CD14-positive monocyte (primary cell): ENCODE data around the gene TRIM42. TPM values are rescaled to one million over a fixed set of nuclear protein-coding genes. Genes with fewer than 3 reads are reported as not detected.

ENCODE experiments used
- DNase-seq, 3 donors: peaks; one replicate each; pipeline ENCODE4 v3.0.0-alpha.2; 2011 to 2022
- H2AFZ ChIP-seq: 2 replicates; pipeline ENCODE4 v1.6.0; 2012; ENCODE audit warnings: mild to moderate bottlenecking, low read depth, low read length, inconsistent platforms; ENCODE audit not compliant: insufficient read depth, poor library complexity, severe bottlenecking
- H3K27ac ChIP-seq, 2 donors: 1 replicate in 1 of 2; 2 replicates in 1 of 2; pipeline ENCODE4 v1.5.1; 2012 to 2013; ENCODE audit warnings: low read length in 2 of 2, control low read depth in 1 of 2, inconsistent platforms in 1 of 2, low read depth in 1 of 2, mild to moderate bottlenecking in 1 of 2
- H3K27me3 ChIP-seq, 2 donors: one replicate each; pipeline versions ENCODE4 v1.6.0 to v1.6.1; 2011 to 2013; ENCODE audit warnings: low read length in 2 of 2; ENCODE audit not compliant: control insufficient read depth in 2 of 2, insufficient read depth in 2 of 2
- H3K36me3 ChIP-seq, 2 donors: replicated peaks in 1 of 2; 1 replicate in 1 of 2; 2 replicates in 1 of 2; pipeline versions ENCODE4 v1.5.1 to v1.6.1; 2012 to 2013; ENCODE audit warnings: low read length in 2 of 2, control low read depth in 1 of 2, inconsistent platforms in 1 of 2, mild to moderate bottlenecking in 1 of 2; ENCODE audit not compliant: insufficient read depth in 2 of 2, control insufficient read depth in 1 of 2
- H3K4me1 ChIP-seq, 2 donors: 1 replicate in 1 of 2; 2 replicates in 1 of 2; pipeline versions ENCODE4 v1.5.1 to v1.6.1; 2012 to 2013; ENCODE audit warnings: low read length in 2 of 2, control low read depth in 1 of 2, inconsistent platforms in 1 of 2, mild to moderate bottlenecking in 1 of 2, moderate library complexity in 1 of 2; ENCODE audit not compliant: insufficient read depth in 2 of 2, control insufficient read depth in 1 of 2
- H3K4me2 ChIP-seq: replicated peaks from 2 replicates; pipeline ENCODE3; 2012; ENCODE audit warnings: low read length, moderate library complexity, mild to moderate bottlenecking; ENCODE audit not compliant: poor library complexity, severe bottlenecking; ENCODE audit errors: extremely low read depth
- H3K4me3 ChIP-seq, 3 experiments: fragments of 200-600 bp in 1 of 3; sonication (generic) in 1 of 3; replicated peaks in 1 of 3; 1 replicate in 2 of 3; 2 replicates in 1 of 3; pipeline ENCODE4 v1.5.1; 2011 to 2013; ENCODE audit warnings: low read length in 3 of 3, mild to moderate bottlenecking in 3 of 3, control low read depth in 2 of 3, low read depth in 2 of 3, inconsistent platforms in 1 of 3, moderate library complexity in 1 of 3
- H3K79me2 ChIP-seq: 2 replicates; pipeline ENCODE4 v1.6.0; 2012; ENCODE audit warnings: mild to moderate bottlenecking, control low read depth, inconsistent platforms, low read length, moderate library complexity; ENCODE audit not compliant: insufficient read depth
- H3K9ac ChIP-seq: 2 replicates; pipeline ENCODE4 v1.6.0; 2017; ENCODE audit warnings: low read length, mild to moderate bottlenecking; ENCODE audit not compliant: insufficient read depth, poor library complexity, severe bottlenecking
- H3K9me3 ChIP-seq, 2 donors: replicated peaks in 1 of 2; 1 replicate in 1 of 2; 2 replicates in 1 of 2; pipeline versions ENCODE4 v1.5.1 to v1.6.1; 2012 to 2013; ENCODE audit warnings: low read length in 2 of 2, control low read depth in 1 of 2; ENCODE audit not compliant: control insufficient read depth in 1 of 2, insufficient read depth in 1 of 2
- H4K20me1 ChIP-seq: 2 replicates; pipeline ENCODE4 v1.6.0; 2012; ENCODE audit warnings: mild to moderate bottlenecking, low read length, control low read depth, moderate library complexity; ENCODE audit not compliant: insufficient read depth
- H3K27ac Mint-ChIP-seq, 7 donors: one replicate each; pipeline ENCODE4 v1.8.0; 2020; ENCODE audit warnings: mild to moderate bottlenecking in 7 of 7, mixed read lengths in 7 of 7, moderate library complexity in 6 of 7, inconsistent platforms in 2 of 7
- H3K27me3 Mint-ChIP-seq, 3 donors: one replicate each; pipeline ENCODE4 v1.8.0; 2021 to 2022; ENCODE audit warnings: low read depth in 3 of 3, mild to moderate bottlenecking in 3 of 3, mixed read lengths in 3 of 3, moderate library complexity in 3 of 3, inconsistent platforms in 1 of 3
- H3K36me3 Mint-ChIP-seq, 2 donors: one replicate each; pipeline ENCODE4 v1.8.0; 2020; ENCODE audit warnings: mixed read lengths in 2 of 2, inconsistent platforms in 1 of 2, mild to moderate bottlenecking in 1 of 2
- H3K4me1 Mint-ChIP-seq: one replicate; pipeline ENCODE4 v1.8.0; 2020; ENCODE audit warnings: mild to moderate bottlenecking, mixed read lengths
- H3K4me3 Mint-ChIP-seq, 2 donors: one replicate each; pipeline ENCODE4 v1.8.0; 2020; ENCODE audit warnings: mild to moderate bottlenecking in 2 of 2, mixed read lengths in 2 of 2, moderate library complexity in 1 of 2
- H3K9me3 Mint-ChIP-seq, 7 donors: one replicate each; pipeline ENCODE4 v1.8.0; 2020 to 2022; ENCODE audit warnings: mixed read lengths in 7 of 7, mild to moderate bottlenecking in 6 of 7, moderate library complexity in 6 of 7, inconsistent platforms in 2 of 7
- WGBS: methylation state at CpG from one replicate; pipeline ENCODE4 v1.1.5; 2013; ENCODE audit warnings: missing lambda C conversion rate; ENCODE audit not compliant: insufficient coverage; 5-methylcytosine and 5-hydroxymethylcytosine counted together
- intact Hi-C, 2 donors: fragments of 100-400 bp; cut with micrococcal nuclease; formaldehyde crosslinking; loops; one replicate each; pipeline versions ENCODE4 v1.15.0 to v1.15.1; 2023
- polyA plus RNA-seq, 3 donors: library from polyadenylated mRNA; depleted of rRNA in 1 of 3; unstranded in 2 of 3; stranded (reverse) in 1 of 3; fragments of 300-500 nt in 2 of 3; fragments of >200 nt in 1 of 3; fragmentation: Illumina TruSeq in 2 of 3; gene quantifications; 1 replicate in 2 of 3; 2 replicates in 1 of 3; pipeline ENCODE4 v1.2.3, GENCODE V29; 2012 to 2021
- TF ChIP-seq, protein P1 (sequence below): fragments of 200-600 bp; IDR thresholded peaks from one replicate; pipeline ENCODE4 v1.8.0; 2022; ENCODE audit warnings: antibody characterized with exemption, mild to moderate bottlenecking

Gene TRIM42
- polyA plus RNA-seq, 3 donors: not detected

DNA sequence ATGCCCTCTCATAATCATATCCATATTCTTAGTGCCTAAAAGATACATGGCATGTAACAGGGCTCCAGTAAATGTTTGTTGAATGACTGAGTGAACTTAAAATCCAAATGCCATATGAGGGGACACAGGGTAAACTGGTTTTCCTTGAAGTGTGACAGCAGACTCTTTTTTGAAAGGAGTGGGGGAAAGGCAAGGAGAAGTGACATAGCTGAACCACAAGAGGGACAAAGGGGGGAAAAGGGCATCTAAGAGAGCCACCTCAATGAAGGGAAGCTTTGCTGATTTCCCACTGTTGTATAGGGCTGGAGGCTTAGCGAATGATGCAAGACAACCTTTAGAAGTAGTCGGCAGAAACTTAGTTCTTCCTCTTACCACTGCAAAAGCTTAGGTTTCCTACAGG lies 9.1 kb downstream of the TRIM42 start:
- no peak for DNase-seq
- no peak overlapping the region for H3K4me3 Mint-ChIP-seq
- Histone ChIP-seq H3K27ac (no peak overlapping the region), H3K4me2 (no peak overlapping the region), H3K4me3 (no peak overlapping the region), H3K9ac (no peak overlapping the region), H3K27me3 (no peaks in the 10 kb centered on the region), H3K79me2 (no peaks in the 10 kb centered on the region), H4K20me1 (no peaks in the 10 kb centered on the region), H3K36me3 (no peaks in the 10 kb centered on the region), H3K4me1 (no peaks in the 10 kb centered on the region), H2AFZ (no peak overlapping the region), H3K9me3 (no peaks in the 10 kb centered on the region)
- no peak overlapping the region for H3K27ac Mint-ChIP-seq
- WGBS: no CpG with 5 or more reads among the region's 2 CpGs
- no peaks in the 10 kb centered on the region for H3K36me3 Mint-ChIP-seq
- peaks cover 0 to 4% (median 2%) of the 10 kb centered on the region in 7 donors for H3K9me3 Mint-ChIP-seq
- TF ChIP-seq, protein P1, sequence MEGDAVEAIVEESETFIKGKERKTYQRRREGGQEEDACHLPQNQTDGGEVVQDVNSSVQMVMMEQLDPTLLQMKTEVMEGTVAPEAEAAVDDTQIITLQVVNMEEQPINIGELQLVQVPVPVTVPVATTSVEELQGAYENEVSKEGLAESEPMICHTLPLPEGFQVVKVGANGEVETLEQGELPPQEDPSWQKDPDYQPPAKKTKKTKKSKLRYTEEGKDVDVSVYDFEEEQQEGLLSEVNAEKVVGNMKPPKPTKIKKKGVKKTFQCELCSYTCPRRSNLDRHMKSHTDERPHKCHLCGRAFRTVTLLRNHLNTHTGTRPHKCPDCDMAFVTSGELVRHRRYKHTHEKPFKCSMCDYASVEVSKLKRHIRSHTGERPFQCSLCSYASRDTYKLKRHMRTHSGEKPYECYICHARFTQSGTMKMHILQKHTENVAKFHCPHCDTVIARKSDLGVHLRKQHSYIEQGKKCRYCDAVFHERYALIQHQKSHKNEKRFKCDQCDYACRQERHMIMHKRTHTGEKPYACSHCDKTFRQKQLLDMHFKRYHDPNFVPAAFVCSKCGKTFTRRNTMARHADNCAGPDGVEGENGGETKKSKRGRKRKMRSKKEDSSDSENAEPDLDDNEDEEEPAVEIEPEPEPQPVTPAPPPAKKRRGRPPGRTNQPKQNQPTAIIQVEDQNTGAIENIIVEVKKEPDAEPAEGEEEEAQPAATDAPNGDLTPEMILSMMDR: no peak
- H3K4me1 Mint-ChIP-seq: no peaks in the 10 kb centered on the region
- H3K27me3 Mint-ChIP-seq: no peaks in the 10 kb centered on the region
- intact Hi-C loops: no loop called here

DNA sequence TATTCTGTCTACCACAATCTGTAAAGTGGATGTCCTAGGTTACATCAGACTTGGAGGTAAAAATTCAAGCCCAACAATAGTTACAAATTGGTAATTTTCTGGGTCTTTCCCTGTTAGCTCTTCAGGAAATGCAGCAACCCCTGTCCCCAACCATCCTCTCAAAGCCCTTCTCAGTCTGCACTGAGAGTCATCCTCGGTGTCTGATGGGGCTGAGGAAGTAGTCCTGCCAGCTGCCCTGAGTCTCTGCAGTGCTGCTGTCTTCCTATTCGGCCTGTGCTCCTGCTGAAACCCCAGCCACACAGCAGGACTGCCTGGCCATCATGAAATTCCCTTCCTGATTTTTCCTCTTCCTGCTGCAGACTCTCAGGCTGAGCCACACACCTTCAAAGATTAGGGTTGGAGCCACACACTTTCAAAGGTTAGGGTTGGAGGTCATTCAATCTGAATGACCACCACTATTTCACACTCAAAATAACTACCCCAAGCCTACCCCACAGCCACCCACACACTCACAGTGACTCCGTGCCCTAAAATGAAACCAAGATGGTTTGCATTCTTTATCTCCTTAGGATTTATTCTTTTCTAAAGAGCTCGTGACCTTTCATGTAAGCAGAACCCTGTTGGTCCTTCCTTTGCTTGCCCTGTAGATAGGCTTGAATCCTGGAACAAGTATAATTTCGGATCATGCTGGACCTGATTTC lies 17.6 kb downstream of the TRIM42 start:
- Histone ChIP-seq H3K27me3 (no peaks in the 10 kb centered on the region), H3K79me2 (no peaks in the 10 kb centered on the region), H3K4me3 (no peak overlapping the region), H4K20me1 (no peaks in the 10 kb centered on the region), H2AFZ (no peak overlapping the region), H3K4me2 (no peak overlapping the region), H3K9me3 (no peaks in the 10 kb centered on the region), H3K27ac (no peak overlapping the region), H3K36me3 (no peaks in the 10 kb centered on the region), H3K4me1 (no peaks in the 10 kb centered on the region), H3K9ac (no peak overlapping the region)
- intact Hi-C loops: no loop called here
- no peak overlapping the region for H3K27ac Mint-ChIP-seq
- 77% methylated on average over 5 of the region's 5 CpGs for WGBS
- TF ChIP-seq, protein P1: no peak
- peaks cover 0 to 8% (median 0%) of the 10 kb centered on the region in 7 donors for H3K9me3 Mint-ChIP-seq
- H3K27me3 Mint-ChIP-seq: peaks cover 0 to 5% (median 0%) of the 10 kb centered on the region in 3 donors
- no peaks in the 10 kb centered on the region for H3K36me3 Mint-ChIP-seq
- no peak for DNase-seq
- H3K4me3 Mint-ChIP-seq: no peak overlapping the region
- H3K4me1 Mint-ChIP-seq: no peaks in the 10 kb centered on the region
